Endothelial cell of umbilical vein (primary cell): ENCODE results near the gene NUP50. TPM values are rescaled to one million over a fixed set of nuclear protein-coding genes. Genes with fewer than 3 reads are reported as not detected.

Experiments used
- BruUV-seq: library from RNA; stranded (reverse); fragments of 400-500 nt; replicated peaks from 2 replicates; lab custom pipeline; 2021; lab: Mats Ljungman, UMichigan
- CTCF ChIA-PET: fragments of 300-600, 350-600 bp; sonication (Branson Sonifier 250); formaldehyde crosslinking; loops from one replicate; lab custom pipeline; 2021; ENCODE audit warnings: antibody characterized with exemption, inconsistent platforms; lab: Charles Lee
- POLR2A ChIA-PET: fragments of 300-600, 350-600 bp; sonication (Branson Sonifier 250); formaldehyde crosslinking; loops from one replicate; lab custom pipeline; 2021; ENCODE audit warnings: antibody characterized with exemption, inconsistent platforms; lab: Charles Lee
- DNase-seq: peaks from one replicate; pipeline ENCODE4 v3.0.0-alpha.2; 2011; ENCODE audit warnings: low read depth, low spot score
- FAIRE-seq: peaks from 2 replicates; lab custom pipeline; 2011; peaks lifted over from hg19 to GRCh38; lab: Jason Lieb, UNC
- H2AFZ ChIP-seq: 2 replicates; pipeline ENCODE4 v1.6.0; 2012; ENCODE audit warnings: low read depth, low read length, control low read depth, inconsistent platforms
- H3K27ac ChIP-seq: 2 replicates; pipeline ENCODE4 v1.5.1; 2011; ENCODE audit warnings: low read depth, mild to moderate bottlenecking, control low read depth, low read length, moderate library complexity; ENCODE audit not compliant: insufficient read depth
- H3K27me3 ChIP-seq, 2 experiments: 2 replicates each; pipeline versions ENCODE4 v1.6.0 to v1.6.1; 2011; ENCODE audit warnings: low read length in 2 of 2, mixed read lengths in 1 of 2; ENCODE audit not compliant: control insufficient read depth in 2 of 2, insufficient read depth in 2 of 2
- H3K36me3 ChIP-seq, 2 experiments: 2 replicates in 1 of 2; 3 replicates in 1 of 2; pipeline ENCODE4 v1.5.1; 2011; ENCODE audit warnings: low read length in 2 of 2, mild to moderate bottlenecking in 1 of 2, moderate library complexity in 1 of 2; ENCODE audit not compliant: control insufficient read depth in 2 of 2, insufficient read depth in 2 of 2; ENCODE audit errors: extremely low read depth in 1 of 2
- H3K4me1 ChIP-seq: 3 replicates; pipeline ENCODE4 v1.5.1; 2011; ENCODE audit warnings: mild to moderate bottlenecking, low read length; ENCODE audit not compliant: control insufficient read depth, insufficient read depth; ENCODE audit errors: extremely low read depth
- H3K4me2 ChIP-seq: 2 replicates; pipeline ENCODE4 v1.6.1; 2011; ENCODE audit warnings: low read length, control low read depth, mixed read lengths; ENCODE audit not compliant: insufficient read depth
- H3K4me3 ChIP-seq, 3 experiments: fragments of 200-600 bp in 1 of 3; sonication (generic), shearing (Covaris generic) in 1 of 3; replicated peaks in 1 of 3; 2 replicates each; pipeline ENCODE4 v1.5.1; 2011 to 2016; ENCODE audit warnings: control low read depth in 3 of 3, low read length in 3 of 3, mild to moderate bottlenecking in 2 of 3, inconsistent platforms in 1 of 3, low read depth in 1 of 3, moderate library complexity in 1 of 3; ENCODE audit not compliant: insufficient read depth in 1 of 3
- H3K79me2 ChIP-seq: 2 replicates; pipeline ENCODE4 v1.6.0; 2012; ENCODE audit warnings: low read length, inconsistent platforms; ENCODE audit not compliant: control insufficient read depth, insufficient read depth
- H3K9ac ChIP-seq: replicated peaks from 2 replicates; pipeline ENCODE3; 2011; ENCODE audit warnings: low read length, control low read depth; ENCODE audit not compliant: insufficient read depth; ENCODE audit errors: extremely low read depth
- H3K9me1 ChIP-seq: replicated peaks from 3 replicates; pipeline ENCODE4 v1.6.0; 2011; ENCODE audit warnings: mild to moderate bottlenecking, low read length; ENCODE audit not compliant: control insufficient read depth, insufficient read depth; ENCODE audit errors: extremely low read depth
- H3K9me3 ChIP-seq: replicated peaks from 2 replicates; pipeline ENCODE4 v1.5.1; 2012; ENCODE audit warnings: low read length, inconsistent platforms; ENCODE audit not compliant: control insufficient read depth, insufficient read depth
- H4K20me1 ChIP-seq: replicated peaks from 2 replicates; pipeline ENCODE3; 2011; ENCODE audit warnings: mild to moderate bottlenecking, low read length; ENCODE audit not compliant: control insufficient read depth, insufficient read depth; ENCODE audit errors: extremely low read depth
- EZH2 ChIP-seq: IDR thresholded peaks from 2 replicates; pipeline ENCODE4 v1.6.1; 2012; ENCODE audit warnings: borderline replicate concordance, low read depth, mild to moderate bottlenecking, moderate library complexity, low read length, inconsistent platforms; ENCODE audit not compliant: severe bottlenecking
- FOS ChIP-seq: IDR thresholded peaks from 2 replicates; pipeline ENCODE4 v1.6.1; 2011; ENCODE audit warnings: mild to moderate bottlenecking, low read length, moderate library complexity, borderline replicate concordance; ENCODE audit not compliant: insufficient read depth
- GATA2 ChIP-seq: IDR thresholded peaks from 2 replicates; pipeline ENCODE4 v1.7.0; 2011; ENCODE audit warnings: low read depth, mild to moderate bottlenecking, moderate library complexity, mixed read lengths, low read length; ENCODE audit not compliant: insufficient read length, insufficient read depth
- JUN ChIP-seq: IDR thresholded peaks from 2 replicates; pipeline ENCODE4 v1.6.1; 2011; ENCODE audit warnings: borderline replicate concordance, low read depth; ENCODE audit not compliant: insufficient read length, insufficient read depth
- MAX ChIP-seq: IDR thresholded peaks from 2 replicates; pipeline ENCODE4 v1.6.1; 2011; ENCODE audit not compliant: insufficient read depth, insufficient read length
- MYC ChIP-seq: IDR thresholded peaks from one replicate; pipeline ENCODE4 v1.6.1; 2011; ENCODE audit warnings: mild to moderate bottlenecking, low read depth, low read length
- POLR2A ChIP-seq: IDR thresholded peaks from 2 replicates; pipeline ENCODE4 v1.6.1; 2012; ENCODE audit warnings: low read depth, mild to moderate bottlenecking, control low read depth, low read length
- POLR2AphosphoS5 ChIP-seq: IDR thresholded peaks from 2 replicates; pipeline ENCODE4 v1.6.1; 2012; ENCODE audit warnings: low read depth, mild to moderate bottlenecking, control low read depth, low read length, moderate library complexity; ENCODE audit not compliant: insufficient read depth
- dilution Hi-C: fragments of 300-500 bp; cut with MboI; formaldehyde crosslinking; loops from one replicate; pipeline ENCODE4 v1.15.0; 2019; ENCODE audit warnings: low sequenced_read_pairs; ENCODE audit not compliant: extremely low pct_ligation_motif_present
- intact Hi-C: fragments of 100-400 bp; cut with micrococcal nuclease; formaldehyde crosslinking; loops from one replicate; pipeline ENCODE4 v1.10.0; 2022
- polyA plus RNA-seq, 4 experiments: library from polyadenylated mRNA; depleted of rRNA in 3 of 4; stranded (reverse) in 3 of 4; unstranded in 1 of 4; fragments of >200 nt; gene quantifications; 2 replicates each; pipeline versions ENCODE4 v1.2.1 to v1.2.3, GENCODE V29; 2011 to 2012; ENCODE audit warnings: missing spikeins in 1 of 4
- total RNA-seq: library from RNA; stranded (reverse); gene quantifications from 2 replicates; pipeline ENCODE4 v1.2.3, GENCODE V29; 2021
- TF ChIP-seq, protein P1 (sequence below), 2 donors: IDR thresholded peaks; 1 replicate in 1 of 2; 2 replicates in 1 of 2; pipeline ENCODE4 v1.5.1; 2011; ENCODE audit warnings: low read length in 2 of 2, mild to moderate bottlenecking in 2 of 2, moderate library complexity in 2 of 2, control low read depth in 1 of 2, inconsistent platforms in 1 of 2, low read depth in 1 of 2; ENCODE audit not compliant: insufficient read depth in 1 of 2; ENCODE audit errors: extremely low read depth in 1 of 2

Gene NUP50
- total and polyA plus RNA-seq, 2 donors (not counting 3 experiments of a cell fraction or from before 2014, with no cell fraction given): 12.4 to 90.9 TPM

DNA sequence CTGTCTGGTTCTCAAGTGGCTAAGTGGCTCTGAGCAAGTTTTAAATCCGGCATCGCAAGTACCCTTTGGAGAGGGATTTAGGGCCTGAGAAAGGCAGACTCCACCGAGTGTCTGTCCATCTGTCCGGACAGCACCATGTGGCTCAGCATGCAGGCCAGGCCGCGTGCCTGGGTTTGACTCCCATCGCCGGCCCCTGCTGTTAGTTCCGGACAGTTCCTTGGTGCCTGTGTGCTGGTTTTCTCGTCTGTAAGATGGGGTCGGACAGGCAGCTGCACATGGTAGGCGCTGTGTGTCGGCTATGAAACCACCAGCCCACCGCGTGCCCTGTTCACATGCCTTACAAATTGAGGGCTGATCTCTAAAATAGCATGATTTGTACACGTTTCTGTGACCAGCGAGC is 31.0 kb downstream of the NUP50 start:
- Histone ChIP-seq H3K36me3 (peaks cover 0 to 21% of the 10 kb centered on the region in 2 experiments), H3K9ac (no peak overlapping the region), H3K9me1 (no peaks in the 10 kb centered on the region), H4K20me1 (no peaks in the 10 kb centered on the region), H3K4me1 (no peaks in the 10 kb centered on the region), H3K4me2 (no peak overlapping the region), H2AFZ (no peak overlapping the region), H3K27ac (no peak overlapping the region), H3K79me2 (no peaks in the 10 kb centered on the region), H3K27me3 (no peaks in the 10 kb centered on the region), H3K4me3 (no peak overlapping the region), H3K9me3 (no peaks in the 10 kb centered on the region)
- intact Hi-C loops (no loop called here), dilution Hi-C loops (no loop called here)
- DNase-seq: no peak
- BruUV-seq: no TSS peak
- ChIA-PET CTCF (no interaction called here), POLR2A (no interaction called here)
- FAIRE-seq: no peak
- no peak for TF ChIP-seq POLR2AphosphoS5
- TF ChIP-seq EZH2: no peak
- TF ChIP-seq MAX: no peak
- TF ChIP-seq POLR2A: no peak
- TF ChIP-seq, protein P1, sequence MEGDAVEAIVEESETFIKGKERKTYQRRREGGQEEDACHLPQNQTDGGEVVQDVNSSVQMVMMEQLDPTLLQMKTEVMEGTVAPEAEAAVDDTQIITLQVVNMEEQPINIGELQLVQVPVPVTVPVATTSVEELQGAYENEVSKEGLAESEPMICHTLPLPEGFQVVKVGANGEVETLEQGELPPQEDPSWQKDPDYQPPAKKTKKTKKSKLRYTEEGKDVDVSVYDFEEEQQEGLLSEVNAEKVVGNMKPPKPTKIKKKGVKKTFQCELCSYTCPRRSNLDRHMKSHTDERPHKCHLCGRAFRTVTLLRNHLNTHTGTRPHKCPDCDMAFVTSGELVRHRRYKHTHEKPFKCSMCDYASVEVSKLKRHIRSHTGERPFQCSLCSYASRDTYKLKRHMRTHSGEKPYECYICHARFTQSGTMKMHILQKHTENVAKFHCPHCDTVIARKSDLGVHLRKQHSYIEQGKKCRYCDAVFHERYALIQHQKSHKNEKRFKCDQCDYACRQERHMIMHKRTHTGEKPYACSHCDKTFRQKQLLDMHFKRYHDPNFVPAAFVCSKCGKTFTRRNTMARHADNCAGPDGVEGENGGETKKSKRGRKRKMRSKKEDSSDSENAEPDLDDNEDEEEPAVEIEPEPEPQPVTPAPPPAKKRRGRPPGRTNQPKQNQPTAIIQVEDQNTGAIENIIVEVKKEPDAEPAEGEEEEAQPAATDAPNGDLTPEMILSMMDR (IDR thresholded peaks at IDR 0.05; ENCODE audit: extremely low read depth in 1 of 2, insufficient read depth in 1 of 2, low read depth in 1 of 2, low read length in 2 of 2): no peak
- TF ChIP-seq FOS: no peak
- no peak for TF ChIP-seq JUN
- TF ChIP-seq GATA2: no peak
- no peak for TF ChIP-seq MYC
